ENCODE results near the gene CAPZB.

The CAPZB gene

GRCh38 chr1:19342894-19343616, 142.3 kb downstream of the CAPZB start:
- no peak for DNase-seq (ENCODE audit: low read depth in 1 of 2, low spot score in 1 of 2)
- no peak overlapping the region for H3K27ac ChIP-seq (replicated peaks)
- H3K27me3 ChIP-seq (ENCODE audit: insufficient read depth, poor library complexity, severe bottlenecking), result no peaks in the 10 kb centered on the region
- TF ChIP-seq GABPA (IDR thresholded peaks at IDR 0.05; ENCODE audit: low read depth), result no peak
- no peak for TF ChIP-seq SPI1 (IDR thresholded peaks at IDR 0.05; ENCODE audit: borderline replicate concordance, low read depth)
- no peak for TF ChIP-seq POLR2AphosphoS5 (IDR thresholded peaks at IDR 0.05; ENCODE audit: low read depth)
- no peak for TF ChIP-seq REST (IDR thresholded peaks at IDR 0.05; ENCODE audit: insufficient replicate concordance, low read depth)
- TF ChIP-seq, protein P1, sequence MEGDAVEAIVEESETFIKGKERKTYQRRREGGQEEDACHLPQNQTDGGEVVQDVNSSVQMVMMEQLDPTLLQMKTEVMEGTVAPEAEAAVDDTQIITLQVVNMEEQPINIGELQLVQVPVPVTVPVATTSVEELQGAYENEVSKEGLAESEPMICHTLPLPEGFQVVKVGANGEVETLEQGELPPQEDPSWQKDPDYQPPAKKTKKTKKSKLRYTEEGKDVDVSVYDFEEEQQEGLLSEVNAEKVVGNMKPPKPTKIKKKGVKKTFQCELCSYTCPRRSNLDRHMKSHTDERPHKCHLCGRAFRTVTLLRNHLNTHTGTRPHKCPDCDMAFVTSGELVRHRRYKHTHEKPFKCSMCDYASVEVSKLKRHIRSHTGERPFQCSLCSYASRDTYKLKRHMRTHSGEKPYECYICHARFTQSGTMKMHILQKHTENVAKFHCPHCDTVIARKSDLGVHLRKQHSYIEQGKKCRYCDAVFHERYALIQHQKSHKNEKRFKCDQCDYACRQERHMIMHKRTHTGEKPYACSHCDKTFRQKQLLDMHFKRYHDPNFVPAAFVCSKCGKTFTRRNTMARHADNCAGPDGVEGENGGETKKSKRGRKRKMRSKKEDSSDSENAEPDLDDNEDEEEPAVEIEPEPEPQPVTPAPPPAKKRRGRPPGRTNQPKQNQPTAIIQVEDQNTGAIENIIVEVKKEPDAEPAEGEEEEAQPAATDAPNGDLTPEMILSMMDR (IDR thresholded peaks at IDR 0.05; ENCODE audit: insufficient read depth, low read length), result no peak
- no peak overlapping the region for H3K4me3 ChIP-seq (replicated peaks; ENCODE audit: insufficient read depth, low read length)

DNA sequence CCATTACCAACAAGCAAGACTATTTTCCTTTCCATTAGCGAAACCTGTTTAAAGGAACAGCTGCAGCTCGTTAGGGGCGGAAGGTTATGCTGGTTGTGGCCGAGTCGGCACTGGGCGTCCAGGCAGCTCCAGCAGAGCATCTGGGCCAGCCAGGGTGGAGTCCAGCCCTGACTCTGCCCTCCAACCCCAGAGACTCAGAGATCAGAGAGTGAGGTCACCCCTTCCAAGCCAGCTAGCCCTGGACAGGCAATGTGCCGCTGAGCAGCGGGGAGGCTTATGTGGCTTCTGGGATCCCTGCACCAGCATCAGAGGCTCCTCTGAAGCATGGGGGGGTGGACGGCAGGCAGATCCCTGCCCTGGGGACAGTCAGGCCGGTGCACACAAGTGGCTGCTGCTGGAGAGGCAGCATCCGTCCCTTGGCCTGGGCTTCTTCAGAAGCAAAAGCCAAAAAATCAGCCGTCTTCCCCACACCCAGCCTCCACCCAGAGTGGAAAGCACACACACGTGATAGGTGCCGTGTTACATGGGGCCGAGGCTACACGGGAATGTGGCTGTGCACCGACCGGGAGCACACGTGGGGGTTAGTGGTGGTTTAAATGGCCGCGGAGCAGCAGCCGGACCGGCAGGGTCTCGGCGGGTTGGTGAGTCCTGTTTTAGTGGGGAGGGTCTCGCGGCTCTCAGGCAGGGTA, 143.1 kb downstream of the CAPZB start:
- Histone ChIP-seq H3K27ac (replicated peaks) (no peak overlapping the region), H3K27me3 (ENCODE audit: insufficient read depth, poor library complexity, severe bottlenecking) (no peaks in the 10 kb centered on the region)

More for the DNA sequence above, 143.1 kb downstream of the CAPZB start:
- no peak for DNase-seq (ENCODE audit: low read depth in 1 of 2, low spot score in 1 of 2)
- TF ChIP-seq REST (IDR thresholded peaks at IDR 0.05; ENCODE audit: insufficient replicate concordance, low read depth), result no peak
- no peak for TF ChIP-seq SPI1 (IDR thresholded peaks at IDR 0.05; ENCODE audit: borderline replicate concordance, low read depth)
- TF ChIP-seq GABPA (IDR thresholded peaks at IDR 0.05; ENCODE audit: low read depth), result no peak
- TF ChIP-seq, protein P1 (IDR thresholded peaks at IDR 0.05; ENCODE audit: insufficient read depth, low read length), result no peak
- no peak for TF ChIP-seq POLR2AphosphoS5 (IDR thresholded peaks at IDR 0.05; ENCODE audit: low read depth)
- H3K4me3 ChIP-seq (replicated peaks; ENCODE audit: insufficient read depth, low read length), result no peak overlapping the region
